GM19025 (cell line): ENCODE measurements around the gene PCDHGB7.
"Not testable (repeated sequence)": the region's sequence is repeated elsewhere in the genome, so short reads cannot be mapped to it uniquely, and the experiment has no call there.

ENCODE experiments used
- ATAC-seq: cut with Tn5 transposase; IDR thresholded peaks from one replicate; pipeline ENCODE4 v1.9.1; 2021; ENCODE audit warnings: mild to moderate bottlenecking, low read depth, moderate library complexity; ENCODE audit not compliant: unreplicated experiment

PCDHGB7 gene

DNA sequence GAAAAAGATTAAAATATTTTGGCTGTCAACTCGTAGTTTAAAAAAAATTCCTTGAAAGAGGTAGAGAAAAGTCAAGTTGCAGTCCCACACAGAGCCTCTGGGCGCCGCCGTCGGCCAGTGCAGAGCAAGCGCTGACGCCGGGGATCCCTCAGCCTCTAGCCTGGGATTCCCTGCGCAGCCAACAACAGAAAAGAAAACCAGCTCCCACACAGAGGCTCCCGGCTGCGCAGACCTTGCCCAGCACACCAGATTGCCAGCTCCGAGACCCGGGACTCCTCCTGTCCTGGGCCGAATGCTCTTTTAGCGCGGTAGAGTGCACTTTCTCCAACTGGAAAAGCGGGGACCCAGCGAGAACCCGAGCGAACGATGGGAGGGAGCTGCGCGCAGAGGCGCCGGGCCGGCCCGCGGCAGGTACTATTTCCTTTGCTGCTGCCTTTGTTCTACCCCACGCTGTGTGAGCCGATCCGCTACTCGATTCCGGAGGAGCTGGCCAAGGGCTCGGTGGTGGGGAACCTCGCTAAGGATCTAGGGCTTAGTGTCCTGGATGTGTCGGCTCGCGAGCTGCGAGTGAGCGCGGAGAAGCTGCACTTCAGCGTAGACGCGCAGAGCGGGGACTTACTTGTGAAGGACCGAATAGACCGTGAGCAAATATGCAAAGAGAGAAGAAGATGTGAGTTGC, at the start of gene PCDHGB7:
PCDHGB7 (plus strand) TSS at position 184 of the 679 bp plus-strand sequence; CDS start at position 367, 183 bp downstream.
- ATAC-seq, result peak; percentile 68

- no peak for ATAC-seq
These were observed 47.3 kb upstream of the PCDHGB7 start, which contains the start of gene PCDHGB3 for GRCh38 chr5:141369994-141370848. Gene PCDHGB3, plus strand, starts transcription at chr5:141370242. Its CDS starts 153 bp downstream, at chr5:141370395.

- no peak for ATAC-seq
These were observed 45.7 kb upstream of the PCDHGB7 start for GRCh38 chr5:141371572-141372475.

GRCh38 chr5:141373673-141374317, 43.7 kb upstream of the PCDHGB7 start, which contains the start of gene PCDHGA6:
Gene PCDHGA6, plus strand, starts transcription at chr5:141373891. Its CDS starts 193 bp downstream, at chr5:141374084.
- ATAC-seq, result no peak

GRCh38 chr5:141374627-141375026, 42.9 kb upstream of the PCDHGB7 start:
- ATAC-seq, result no peak

GRCh38 chr5:141375444-141376155, 41.9 kb upstream of the PCDHGB7 start:
- ATAC-seq, result not testable (repeated sequence)

GRCh38 chr5:141382469-141383294, 34.8 kb upstream of the PCDHGB7 start, which contains the start of gene PCDHGA7:
Gene PCDHGA7, plus strand, starts transcription at chr5:141382742. Its CDS starts 158 bp downstream, at chr5:141382900.
- no peak for ATAC-seq

DNA sequence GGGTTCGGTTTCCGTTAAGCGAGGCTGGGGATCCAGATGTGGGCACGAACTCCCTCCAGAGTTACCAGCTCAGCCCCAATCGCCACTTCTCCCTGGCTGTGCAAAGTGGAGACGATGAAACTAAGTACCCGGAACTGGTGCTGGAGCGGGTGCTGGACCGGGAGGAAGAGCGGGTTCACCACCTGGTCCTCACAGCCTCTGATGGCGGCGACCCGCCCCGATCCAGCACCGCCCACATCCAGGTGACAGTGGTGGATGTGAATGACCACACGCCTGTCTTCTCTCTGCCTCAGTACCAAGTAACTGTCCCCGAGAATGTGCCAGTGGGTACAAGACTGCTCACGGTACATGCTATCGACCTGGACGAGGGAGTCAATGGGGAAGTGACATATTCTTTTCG, 34.1 kb upstream of the PCDHGB7 start:
- ATAC-seq, result no peak

DNA sequence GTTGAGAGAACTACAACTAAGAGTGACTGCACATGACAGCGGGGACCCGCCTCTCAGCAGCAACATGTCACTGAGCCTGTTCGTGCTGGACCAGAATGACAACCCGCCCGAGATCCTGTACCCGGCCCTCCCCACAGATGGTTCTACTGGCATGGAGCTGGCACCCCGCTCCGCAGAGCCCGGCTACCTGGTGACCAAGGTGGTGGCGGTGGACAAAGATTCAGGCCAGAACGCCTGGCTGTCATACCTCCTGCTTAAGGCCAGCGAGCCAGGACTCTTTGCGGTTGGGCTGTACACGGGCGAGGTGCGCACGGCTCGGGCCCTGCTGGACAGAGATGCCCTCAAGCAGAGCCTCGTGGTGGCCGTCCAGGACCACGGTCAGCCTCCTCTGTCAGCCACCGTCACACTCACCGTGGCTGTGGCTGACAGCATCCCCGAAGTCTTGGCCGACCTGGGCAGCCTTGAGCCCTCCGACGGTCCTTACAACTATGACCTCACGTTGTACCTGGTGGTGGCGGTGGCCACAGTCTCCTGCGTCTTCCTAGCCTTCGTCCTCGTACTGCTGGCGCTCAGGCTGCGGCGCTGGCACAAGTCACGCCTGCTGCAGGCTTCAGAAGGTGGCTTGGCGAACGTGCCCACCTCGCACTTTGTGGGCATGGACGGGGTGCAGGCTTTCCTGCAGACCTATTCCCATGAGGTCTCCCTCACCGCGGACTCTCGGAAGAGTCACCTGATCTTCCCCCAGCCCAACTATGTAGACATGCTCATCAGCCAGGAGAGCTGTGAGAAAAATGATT, 32.8 kb upstream of the PCDHGB7 start:
- no peak for ATAC-seq

DNA sequence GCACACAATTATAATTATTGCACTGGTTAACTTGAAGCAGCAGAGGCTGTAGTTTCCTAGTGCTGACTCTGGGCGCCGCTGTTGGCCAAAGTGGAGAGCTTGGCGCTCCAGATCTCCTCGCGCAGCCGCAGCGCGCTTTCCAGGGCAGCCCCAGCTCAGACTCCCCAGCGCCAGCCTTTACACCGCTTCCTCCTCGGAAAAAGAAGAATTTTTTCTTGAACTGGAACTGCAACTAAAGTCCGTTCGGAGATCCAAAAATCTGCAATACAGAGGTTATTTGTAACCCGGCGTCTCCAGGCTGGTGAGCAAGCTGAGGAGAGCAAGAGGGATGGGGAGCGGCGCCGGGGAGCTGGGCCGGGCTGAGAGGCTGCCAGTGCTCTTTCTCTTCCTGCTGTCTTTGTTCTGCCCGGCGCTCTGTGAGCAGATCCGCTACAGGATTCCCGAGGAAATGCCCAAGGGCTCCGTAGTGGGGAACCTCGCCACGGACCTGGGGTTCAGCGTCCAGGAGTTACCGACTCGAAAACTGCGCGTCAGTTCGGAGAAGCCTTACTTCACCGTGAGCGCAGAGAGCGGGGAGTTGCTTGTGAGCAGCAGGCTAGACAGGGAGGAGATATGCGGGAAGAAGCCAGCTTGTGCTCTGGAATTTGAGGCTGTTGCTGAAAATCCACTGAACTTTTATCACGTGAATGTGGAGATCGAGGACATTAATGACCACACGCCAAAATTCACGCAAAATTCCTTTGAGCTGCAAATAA, 29.7 kb upstream of the PCDHGB7 start, which contains the start of gene PCDHGB4:
PCDHGB4 (plus strand) TSS at position 142 of the 755 bp plus-strand sequence; CDS start at position 329, 187 bp downstream.
- not testable (repeated sequence) for ATAC-seq

DNA sequence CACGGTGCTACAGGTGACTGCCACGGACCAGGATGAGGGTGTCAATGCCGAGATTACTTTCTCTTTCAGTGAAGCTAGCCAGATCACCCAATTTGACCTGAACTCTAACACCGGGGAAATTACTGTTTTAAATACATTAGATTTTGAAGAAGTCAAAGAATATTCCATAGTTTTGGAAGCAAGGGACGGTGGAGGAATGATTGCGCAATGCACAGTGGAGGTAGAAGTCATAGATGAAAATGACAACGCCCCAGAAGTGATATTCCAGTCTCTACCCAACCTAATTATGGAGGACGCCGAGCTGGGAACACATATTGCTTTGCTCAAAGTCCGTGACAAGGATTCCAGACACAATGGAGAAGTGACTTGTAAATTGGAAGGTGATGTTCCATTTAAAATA, 28.8 kb upstream of the PCDHGB7 start:
- ATAC-seq, result no peak

GRCh38 chr5:141389153-141390042, 28.1 kb upstream of the PCDHGB7 start:
- ATAC-seq, result no peak

GRCh38 chr5:141392429-141393198, 24.9 kb upstream of the PCDHGB7 start, which contains the start of gene PCDHGA8:
Gene PCDHGA8, plus strand, starts transcription at chr5:141392633. Its CDS starts 181 bp downstream, at chr5:141392814.
- no peak for ATAC-seq

DNA sequence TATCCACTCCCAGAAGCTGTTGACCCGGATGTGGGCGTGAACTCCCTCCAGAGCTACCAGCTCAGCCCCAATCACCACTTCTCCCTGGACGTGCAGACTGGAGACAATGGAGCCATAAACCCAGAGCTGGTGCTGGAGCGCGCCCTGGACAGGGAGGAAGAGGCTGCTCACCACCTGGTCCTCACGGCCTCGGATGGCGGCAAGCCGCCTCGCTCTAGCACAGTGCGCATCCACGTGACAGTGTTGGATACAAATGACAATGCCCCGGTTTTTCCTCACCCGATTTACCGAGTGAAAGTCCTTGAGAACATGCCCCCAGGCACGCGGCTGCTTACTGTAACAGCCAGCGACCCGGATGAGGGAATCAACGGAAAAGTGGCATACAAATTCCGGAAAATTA, 24.2 kb upstream of the PCDHGB7 start:
- ATAC-seq, result no peak
